ACC112 (cell line): ENCODE data around the gene GLRX.

Experiments used
- H2AFZ ChIP-seq: fragments of 200-600 bp; sonication (generic); one replicate; pipeline ENCODE4 v1.6.0; 2017; ENCODE audit warnings: antibody characterized with exemption, low read length; ENCODE audit not compliant: unreplicated experiment
- H3K27ac ChIP-seq: fragments of 200-600 bp; sonication (generic); 2 replicates; pipeline ENCODE4 v1.5.1; 2014; ENCODE audit warnings: low read depth, mild to moderate bottlenecking, antibody characterized with exemption, low read length, moderate library complexity
- H3K27me3 ChIP-seq: fragments of 200-600 bp; sonication (generic); 2 replicates; pipeline ENCODE4 v1.6.1; 2014; ENCODE audit warnings: mild to moderate bottlenecking, antibody characterized with exemption, low read length, moderate library complexity, mixed read lengths; ENCODE audit not compliant: insufficient read depth
- H3K36me3 ChIP-seq: fragments of 200-600 bp; sonication (generic); 2 replicates; pipeline ENCODE4 v1.6.1; 2016; ENCODE audit warnings: mild to moderate bottlenecking, antibody characterized with exemption, low read length, moderate library complexity, mixed read lengths; ENCODE audit not compliant: insufficient read depth
- H3K4me1 ChIP-seq: fragments of 200-600 bp; sonication (generic); one replicate; pipeline ENCODE4 v1.6.1; 2016; ENCODE audit warnings: low read length, mixed read lengths; ENCODE audit not compliant: insufficient read depth, unreplicated experiment, control insufficient read depth
- H3K4me3 ChIP-seq: fragments of 200-600 bp; sonication (generic); 2 replicates; pipeline ENCODE4 v1.5.1; 2014; ENCODE audit warnings: mild to moderate bottlenecking, low read depth, low read length
- H3K79me2 ChIP-seq: fragments of 200-600 bp; sonication (generic); one replicate; pipeline ENCODE4 v1.6.0; 2016; ENCODE audit warnings: low read length; ENCODE audit not compliant: control insufficient read depth, unreplicated experiment, insufficient read depth

Gene GLRX

DNA sequence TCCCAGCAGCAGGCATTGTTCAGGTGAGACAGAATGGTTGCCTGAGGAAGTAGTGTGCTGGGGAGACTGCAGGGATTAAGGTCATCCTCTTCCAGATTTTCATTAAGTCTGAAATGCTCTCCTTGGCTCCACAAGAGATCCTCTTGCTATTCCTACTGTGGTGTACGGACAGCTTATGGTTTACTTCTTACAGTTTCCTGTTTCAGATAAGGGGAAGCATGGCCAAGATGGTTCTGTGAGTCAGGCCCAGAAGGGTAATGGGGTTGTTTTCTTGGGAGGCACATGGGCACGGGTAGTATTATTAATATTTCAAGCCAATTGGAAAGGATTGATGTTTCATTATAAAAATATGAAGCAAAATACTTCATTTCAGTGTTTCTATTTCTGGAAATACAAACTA, 42.9 kb downstream of the GLRX start:
- H3K4me1 ChIP-seq = peaks cover 33% of the 10 kb centered on the region
- peaks cover 3% of the 10 kb centered on the region for H3K79me2 ChIP-seq
- peaks cover 17% of the 10 kb centered on the region for H3K36me3 ChIP-seq
- no peak overlapping the region for H2AFZ ChIP-seq
- no peak overlapping the region for H3K4me3 ChIP-seq
- no peaks in the 10 kb centered on the region for H3K27me3 ChIP-seq
- peak overlapping the region; percentile 55 for H3K27ac ChIP-seq

DNA sequence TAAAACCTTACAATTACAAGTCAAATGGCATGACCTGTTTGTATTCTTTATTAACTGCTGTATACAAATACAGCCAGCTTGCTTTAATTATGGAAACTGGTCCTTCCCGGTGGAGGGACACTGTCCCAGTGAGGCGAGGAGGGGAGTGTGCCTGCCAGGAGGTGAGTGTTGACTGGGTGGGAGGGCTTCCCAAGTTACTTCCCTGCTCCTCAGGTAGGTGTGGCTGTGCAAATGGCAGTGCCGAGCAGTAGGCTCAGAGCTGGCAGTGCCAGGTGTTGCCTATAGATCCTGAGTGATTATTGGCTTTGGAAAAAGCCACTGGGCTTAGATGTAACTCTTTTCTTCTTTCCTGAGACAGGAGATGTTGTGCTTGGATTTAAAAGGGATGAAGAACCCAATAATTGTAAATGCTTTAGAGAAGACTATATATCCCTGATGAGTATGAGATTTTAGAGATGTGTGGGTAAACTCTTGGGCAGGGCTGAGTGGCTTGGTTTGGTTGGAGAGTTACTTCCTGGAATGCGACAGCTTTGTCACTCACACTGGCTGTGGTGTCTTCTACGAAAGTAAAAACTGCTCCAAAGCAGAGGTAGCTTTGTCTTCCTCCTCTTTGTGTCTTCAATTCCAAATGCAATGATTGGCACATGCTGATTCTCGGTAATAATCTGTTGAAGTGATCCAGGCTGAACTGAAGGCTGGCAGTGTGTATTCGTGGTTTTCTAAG, 43.7 kb downstream of the GLRX start:
- no peak overlapping the region for H3K4me3 ChIP-seq
- no peaks in the 10 kb centered on the region for H3K27me3 ChIP-seq
- peaks cover 10% of the 10 kb centered on the region; the same call in 1 of the 2 replicates for H3K36me3 ChIP-seq
- no peak overlapping the region for H2AFZ ChIP-seq
- peak overlapping the region; percentile 55 for H3K27ac ChIP-seq
- peaks cover 3% of the 10 kb centered on the region for H3K79me2 ChIP-seq
- H3K4me1 ChIP-seq = peaks cover 32% of the 10 kb centered on the region

DNA sequence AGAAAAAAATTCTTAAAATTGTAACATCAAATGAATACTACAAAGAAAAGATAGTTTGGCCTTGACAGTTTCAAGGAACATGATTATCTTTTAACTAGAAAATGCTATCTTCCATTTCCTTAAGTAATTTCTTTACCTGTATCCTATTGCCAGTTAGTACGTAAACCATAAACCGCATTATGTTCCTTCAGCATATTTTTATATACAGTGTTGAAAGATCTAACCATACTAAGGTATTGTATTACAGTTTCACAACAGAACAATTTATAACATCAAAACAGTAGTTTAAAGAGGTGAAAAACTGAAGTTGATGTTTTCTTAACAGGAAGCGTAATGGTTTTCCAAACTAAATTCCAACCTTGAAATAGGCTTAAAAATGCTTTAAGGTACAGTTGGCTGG, 45.1 kb downstream of the GLRX start:
- no peak overlapping the region for H3K27ac ChIP-seq
- H3K27me3 ChIP-seq = no peaks in the 10 kb centered on the region
- H3K36me3 ChIP-seq = peaks cover 10% of the 10 kb centered on the region; the same call in 1 of the 2 replicates
- H3K4me3 ChIP-seq = no peak overlapping the region
- no peak overlapping the region for H2AFZ ChIP-seq
- peaks cover 47% of the 10 kb centered on the region for H3K4me1 ChIP-seq
- H3K79me2 ChIP-seq = peaks cover 3% of the 10 kb centered on the region

DNA sequence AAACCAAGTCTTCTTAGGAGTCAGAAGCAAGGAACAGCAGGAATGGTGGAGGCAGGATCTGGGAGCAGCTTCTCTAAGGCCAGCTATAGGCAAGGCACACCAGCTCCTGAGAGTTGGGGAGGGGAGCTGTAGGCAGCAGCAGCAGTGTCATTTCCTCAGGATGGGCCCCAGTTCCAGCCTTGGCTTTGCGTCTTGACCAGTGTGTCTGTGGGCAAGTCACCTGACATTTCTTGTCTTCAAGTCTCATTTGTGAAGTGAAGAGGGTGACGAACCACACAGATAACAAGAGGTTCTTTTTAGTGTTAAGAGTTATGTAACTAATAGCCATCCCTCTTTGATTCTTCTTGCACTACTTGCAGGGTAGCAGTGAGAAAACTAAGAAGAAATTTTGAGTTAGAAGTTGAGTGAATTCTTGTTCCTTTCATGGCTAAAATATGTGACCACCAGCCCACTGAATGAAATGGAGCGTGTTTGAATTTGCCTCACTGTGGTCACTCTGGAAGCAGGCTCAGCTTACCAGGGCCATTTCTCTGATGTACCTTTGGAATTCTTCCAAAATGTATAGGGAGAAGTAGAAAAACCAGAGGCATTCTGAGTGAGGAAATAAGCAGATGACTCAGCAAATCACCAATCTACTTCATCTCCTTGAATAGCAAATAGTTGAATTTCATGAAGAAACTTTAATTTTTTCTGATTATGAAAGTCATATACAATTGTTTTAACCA, 49.0 kb downstream of the GLRX start:
- no peak overlapping the region for H3K4me3 ChIP-seq
- peaks cover 3% of the 10 kb centered on the region for H3K79me2 ChIP-seq
- H3K27me3 ChIP-seq = no peaks in the 10 kb centered on the region
- H2AFZ ChIP-seq = no peak overlapping the region
- H3K36me3 ChIP-seq = peaks cover 16% of the 10 kb centered on the region
- peaks cover 26% of the 10 kb centered on the region for H3K4me1 ChIP-seq
- peak overlapping the region; percentile 52 for H3K27ac ChIP-seq

DNA sequence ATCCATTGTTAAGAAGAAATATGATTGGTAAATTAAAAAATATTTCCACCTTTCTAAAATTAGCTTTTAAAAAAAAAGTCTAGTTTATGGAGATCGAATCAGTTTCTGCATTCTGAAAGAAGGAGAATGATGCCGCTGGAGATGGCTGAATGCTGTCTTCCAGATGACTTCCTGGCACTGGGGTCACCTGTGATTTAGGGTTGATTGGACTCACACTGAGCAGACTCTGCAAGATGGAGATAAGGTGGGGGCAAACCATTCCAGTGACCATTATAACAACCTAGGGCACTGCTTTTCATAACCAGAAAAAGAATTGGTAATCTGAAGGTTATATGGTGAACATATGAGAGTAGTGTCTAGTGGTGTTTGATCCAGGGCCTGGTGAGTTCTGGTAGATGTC, 50.6 kb downstream of the GLRX start:
- no peak overlapping the region for H3K27ac ChIP-seq

DNA sequence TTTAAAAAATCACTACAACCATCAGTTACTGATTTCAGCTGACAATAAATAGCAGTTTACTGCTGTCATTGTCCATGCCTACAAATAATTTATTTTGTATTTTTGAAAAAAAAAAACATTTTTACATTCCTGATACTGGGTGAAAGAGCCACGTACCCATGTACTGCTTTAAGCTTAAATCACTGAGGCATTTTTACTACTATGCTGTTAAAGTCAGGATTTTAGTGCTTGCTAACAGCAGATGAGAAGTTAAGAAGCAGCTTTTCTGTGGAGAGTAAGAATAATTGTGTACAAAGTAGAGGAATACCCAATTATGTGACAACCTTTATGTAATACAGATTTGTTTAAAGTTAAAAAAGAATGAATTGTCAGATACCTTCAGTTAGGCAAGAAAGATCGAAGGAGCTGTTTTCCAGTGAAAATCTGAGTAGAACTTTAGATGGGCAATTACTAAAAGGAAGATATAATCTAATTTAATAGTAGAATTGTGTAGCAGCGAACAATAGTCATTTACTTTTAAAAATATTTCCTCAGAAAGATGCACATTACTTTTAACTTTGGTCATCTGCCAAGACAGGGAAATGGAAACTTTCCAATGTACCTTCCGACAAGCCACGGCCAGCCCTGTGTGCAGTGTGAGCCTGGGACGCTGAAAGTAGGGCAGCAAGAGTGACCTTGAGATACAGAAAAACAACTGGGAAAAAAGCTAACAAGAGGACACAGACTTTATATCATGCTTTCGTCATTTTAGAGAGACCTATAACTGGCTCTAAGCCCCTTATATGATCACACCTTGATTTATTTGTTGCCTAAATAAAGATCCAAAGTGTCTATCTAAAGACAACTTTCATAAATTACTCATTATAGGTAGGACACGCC, 51.5 kb downstream of the GLRX start:
- no peak overlapping the region for H2AFZ ChIP-seq
- peaks cover 25% of the 10 kb centered on the region for H3K36me3 ChIP-seq
- H3K27ac ChIP-seq = no peak overlapping the region
- H3K4me1 ChIP-seq = peaks cover 23% of the 10 kb centered on the region
- H3K79me2 ChIP-seq = peaks cover 3% of the 10 kb centered on the region
- H3K4me3 ChIP-seq = no peak overlapping the region
- H3K27me3 ChIP-seq = no peaks in the 10 kb centered on the region

More for the DNA sequence above, 50.6 kb downstream of the GLRX start:
- Histone ChIP-seq H3K4me1 (peaks cover 26% of the 10 kb centered on the region), H2AFZ (no peak overlapping the region), H3K27me3 (no peaks in the 10 kb centered on the region), H3K4me3 (no peak overlapping the region), H3K79me2 (peaks cover 3% of the 10 kb centered on the region), H3K36me3 (peaks cover 25% of the 10 kb centered on the region)

DNA sequence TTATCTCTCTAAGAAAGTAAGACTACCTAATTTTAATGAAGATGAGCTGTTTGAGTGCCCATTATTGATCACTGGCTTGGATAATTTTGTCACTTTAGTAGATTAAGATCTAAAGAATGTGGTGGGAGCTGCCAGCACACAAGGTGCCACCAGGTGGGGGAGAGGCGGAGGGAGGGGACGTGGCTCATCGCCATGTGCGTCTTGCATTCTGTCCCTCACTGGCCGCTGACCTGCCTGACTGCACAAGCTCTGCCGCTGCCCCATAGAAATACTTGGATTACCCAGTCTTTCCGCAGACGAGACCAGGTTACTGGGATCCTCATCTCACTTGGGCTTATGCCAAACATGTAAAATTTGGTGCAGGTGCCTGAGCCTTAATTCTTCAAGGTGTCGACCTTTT, 53.8 kb downstream of the GLRX start:
- H3K4me1 ChIP-seq = peaks cover 15% of the 10 kb centered on the region

DNA sequence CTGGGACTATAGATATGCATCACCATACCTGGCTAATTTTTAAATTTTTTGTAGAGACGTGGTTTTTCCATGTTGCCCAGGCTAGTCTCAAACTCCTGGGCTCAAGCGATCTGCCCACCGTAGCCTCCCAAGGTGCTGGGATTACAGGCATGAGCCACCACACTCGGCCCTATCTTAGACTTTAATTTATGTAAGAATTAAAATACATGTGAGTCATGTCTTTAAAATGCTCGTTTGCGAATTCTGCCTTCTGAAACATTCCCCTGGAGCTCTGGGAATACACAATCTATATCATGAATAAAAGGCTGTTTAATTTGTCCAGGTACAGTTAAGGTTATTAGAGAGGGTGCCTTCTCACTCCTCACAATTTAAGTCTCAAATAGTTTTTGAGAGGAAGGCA, 58.6 kb downstream of the GLRX start:
- Histone ChIP-seq H3K79me2 (peaks cover 9% of the 10 kb centered on the region), H3K27me3 (no peaks in the 10 kb centered on the region), H3K27ac (no peak overlapping the region), H3K4me1 (peaks cover 36% of the 10 kb centered on the region), H3K4me3 (no peak overlapping the region), H2AFZ (no peak overlapping the region), H3K36me3 (peaks cover 23% of the 10 kb centered on the region)

More for the DNA sequence above, 53.8 kb downstream of the GLRX start:
- H3K27me3 ChIP-seq = no peaks in the 10 kb centered on the region
- H2AFZ ChIP-seq = no peak overlapping the region
- H3K79me2 ChIP-seq = no peaks in the 10 kb centered on the region
- H3K36me3 ChIP-seq = peaks cover 25% of the 10 kb centered on the region
- no peak overlapping the region for H3K4me3 ChIP-seq
- no peak overlapping the region for H3K27ac ChIP-seq
